HS-5 (cell line): ENCODE measurements around the gene MOXD1.
A peak's percentile ranks its signal among the peaks of the same experiment; 100 is the strongest.

Experiments used
- DNase-seq: peaks from one replicate; pipeline ENCODE4 v3.0.0-alpha.2; 2012; ENCODE audit warnings: low read depth

Gene MOXD1

GRCh38 chr6:132400883-132401617 lies at the start of gene MOXD1:
Gene MOXD1, minus strand, starts transcription at chr6:132401475. Its CDS starts 49 bp downstream, at chr6:132401426.
- no peak for DNase-seq

- DNase-seq, result no peak
Observed at GRCh38 chr6:132446855-132447241, 45.6 kb upstream of the MOXD1 start.

- DNase-seq, result no peak
Observed at GRCh38 chr6:132446141-132446854, 45.0 kb upstream of the MOXD1 start.

- DNase-seq, result peak; percentile 96
Observed at GRCh38 chr6:132445201-132445951, 44.1 kb upstream of the MOXD1 start.

- DNase-seq, result no peak
Observed at GRCh38 chr6:132443206-132443605, 41.9 kb upstream of the MOXD1 start.

- no peak for DNase-seq
Observed at GRCh38 chr6:132430110-132430509, 28.8 kb upstream of the MOXD1 start.

DNA sequence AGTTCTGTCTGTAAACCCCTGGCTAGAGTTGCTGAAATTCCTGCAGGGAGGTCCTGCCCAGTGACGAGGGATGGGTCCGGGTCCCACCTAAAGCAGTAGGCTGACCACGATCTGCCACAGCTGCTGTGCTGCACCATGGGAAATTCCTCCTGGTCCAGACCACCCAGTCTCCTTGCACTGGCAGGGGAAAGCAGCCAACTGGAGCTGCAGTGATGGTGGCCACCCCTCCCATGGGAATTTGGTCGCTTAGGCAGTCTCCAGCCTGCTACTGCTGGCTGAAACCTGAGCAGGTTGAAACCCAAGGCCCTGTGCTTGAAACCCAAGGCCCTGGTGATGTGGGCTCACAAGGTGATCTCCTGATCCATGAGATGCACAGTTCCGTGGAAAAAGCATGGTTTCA lies 23.9 kb upstream of the MOXD1 start:
- DNase-seq, result no peak

GRCh38 chr6:132423839-132424238 lies 22.6 kb upstream of the MOXD1 start:
- DNase-seq, result no peak

DNA sequence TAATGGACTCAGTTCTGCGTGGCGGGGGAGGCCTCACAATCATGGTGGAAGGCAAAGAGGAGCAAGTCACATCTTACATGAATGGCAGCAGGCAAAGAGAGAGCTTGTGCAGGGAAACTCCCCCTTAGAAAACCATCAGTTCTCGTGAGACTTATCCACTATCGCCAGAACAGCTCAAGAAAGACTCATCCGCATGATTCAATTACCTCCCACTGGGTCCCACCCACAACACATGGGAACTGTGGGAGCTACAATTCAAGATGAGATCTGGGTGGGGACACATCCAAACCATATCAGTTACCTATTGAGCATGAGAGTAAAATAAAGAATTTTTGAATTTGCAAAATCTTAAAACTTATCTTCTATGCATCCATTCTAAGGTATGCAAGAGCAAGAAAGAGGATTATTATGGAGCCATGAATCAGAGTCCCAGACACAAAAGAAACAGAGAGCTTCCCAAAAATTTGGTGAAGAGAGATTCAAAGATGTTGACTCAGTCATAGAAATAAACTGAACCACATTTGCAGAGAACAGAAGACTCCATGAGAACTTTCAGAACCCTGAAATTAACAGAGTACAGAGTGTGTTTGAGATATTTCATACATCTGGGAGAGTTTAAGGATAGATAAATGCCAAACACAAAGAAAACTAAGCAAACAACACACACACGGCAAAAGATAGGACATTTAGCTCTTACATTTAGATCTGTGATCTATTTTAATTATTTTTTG lies 17.1 kb upstream of the MOXD1 start:
- DNase-seq, result no peak

DNA sequence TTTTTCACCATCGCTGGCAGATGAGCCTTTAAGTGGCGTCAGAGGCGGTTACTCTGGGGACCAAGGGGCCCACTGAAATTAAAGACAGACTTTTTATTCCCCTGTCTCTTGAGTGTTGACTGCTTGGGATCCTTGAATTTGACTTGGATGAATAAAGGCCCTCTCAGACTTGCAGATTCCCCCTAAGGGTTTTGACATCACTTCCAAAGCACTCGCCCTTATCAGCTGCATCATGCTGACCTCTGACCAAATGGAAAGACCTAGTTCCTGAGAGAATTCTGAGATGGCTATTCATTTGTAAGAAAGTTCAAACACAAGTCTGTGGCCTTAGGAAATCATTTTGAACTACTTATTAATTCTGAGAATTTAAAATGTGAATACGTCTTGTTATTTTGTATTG lies 13.5 kb upstream of the MOXD1 start:
- no peak for DNase-seq

GRCh38 chr6:132414322-132414721 lies 13.0 kb upstream of the MOXD1 start:
- no peak for DNase-seq

- no peak for DNase-seq
Observed at GRCh38 chr6:132413499-132413802, 12.2 kb upstream of the MOXD1 start.

- no peak for DNase-seq
Observed at GRCh38 chr6:132412656-132413498, 11.6 kb upstream of the MOXD1 start.

DNA sequence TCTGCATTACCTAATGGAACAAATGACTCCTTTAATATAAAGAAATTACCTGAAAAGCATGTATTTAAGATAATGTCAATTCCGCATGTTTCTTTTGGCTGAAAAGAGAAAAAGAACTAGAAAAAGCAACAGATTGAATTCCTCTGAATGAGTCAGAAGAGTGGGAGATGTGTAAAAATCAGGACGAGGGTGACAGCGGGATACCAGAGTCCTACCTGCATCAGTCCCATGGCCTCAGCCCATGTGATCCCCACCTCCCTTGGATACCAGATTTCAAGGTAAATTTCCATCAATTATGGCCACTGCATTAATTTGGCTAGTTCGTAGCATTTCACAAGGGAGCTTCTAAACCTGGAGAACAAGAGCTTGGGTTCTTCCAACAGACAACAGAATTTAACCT lies 10.0 kb upstream of the MOXD1 start:
- no peak for DNase-seq

DNA sequence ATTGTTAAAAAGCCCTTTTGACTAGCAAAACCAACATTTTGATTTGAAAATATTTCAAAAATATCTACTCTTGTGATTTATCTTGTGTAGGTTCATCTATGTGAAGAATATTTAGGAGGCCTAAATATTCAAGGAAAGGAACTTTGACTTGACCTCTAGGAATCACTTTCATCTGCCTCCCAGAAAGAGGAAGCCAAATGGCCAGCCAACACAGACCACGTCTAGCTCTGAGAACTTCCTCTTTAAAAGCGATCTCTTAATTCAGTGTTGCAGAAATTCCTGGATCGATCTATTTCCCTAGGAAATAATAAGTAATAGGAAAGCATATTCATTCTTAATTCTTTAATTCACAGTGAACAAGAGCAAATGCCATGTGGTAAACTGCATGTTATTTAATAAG lies 9.6 kb upstream of the MOXD1 start:
- no peak for DNase-seq

- DNase-seq, result no peak
Observed at GRCh38 chr6:132405143-132405915, 4.1 kb upstream of the MOXD1 start.

GRCh38 chr6:132404736-132405135 lies 3.5 kb upstream of the MOXD1 start:
- no peak for DNase-seq

GRCh38 chr6:132404330-132404729 lies 3.1 kb upstream of the MOXD1 start:
- DNase-seq, result no peak

- DNase-seq, result no peak
Observed at GRCh38 chr6:132401618-132402285, 477 bp upstream of the MOXD1 start.

GRCh38 chr6:132400555-132400882 lies 756 bp downstream of the MOXD1 start:
- DNase-seq, result no peak
